Measurements from ENCODE around the gene CHST11.

- TF ChIP-seq, protein P1, sequence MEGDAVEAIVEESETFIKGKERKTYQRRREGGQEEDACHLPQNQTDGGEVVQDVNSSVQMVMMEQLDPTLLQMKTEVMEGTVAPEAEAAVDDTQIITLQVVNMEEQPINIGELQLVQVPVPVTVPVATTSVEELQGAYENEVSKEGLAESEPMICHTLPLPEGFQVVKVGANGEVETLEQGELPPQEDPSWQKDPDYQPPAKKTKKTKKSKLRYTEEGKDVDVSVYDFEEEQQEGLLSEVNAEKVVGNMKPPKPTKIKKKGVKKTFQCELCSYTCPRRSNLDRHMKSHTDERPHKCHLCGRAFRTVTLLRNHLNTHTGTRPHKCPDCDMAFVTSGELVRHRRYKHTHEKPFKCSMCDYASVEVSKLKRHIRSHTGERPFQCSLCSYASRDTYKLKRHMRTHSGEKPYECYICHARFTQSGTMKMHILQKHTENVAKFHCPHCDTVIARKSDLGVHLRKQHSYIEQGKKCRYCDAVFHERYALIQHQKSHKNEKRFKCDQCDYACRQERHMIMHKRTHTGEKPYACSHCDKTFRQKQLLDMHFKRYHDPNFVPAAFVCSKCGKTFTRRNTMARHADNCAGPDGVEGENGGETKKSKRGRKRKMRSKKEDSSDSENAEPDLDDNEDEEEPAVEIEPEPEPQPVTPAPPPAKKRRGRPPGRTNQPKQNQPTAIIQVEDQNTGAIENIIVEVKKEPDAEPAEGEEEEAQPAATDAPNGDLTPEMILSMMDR (conservative IDR thresholded peaks at IDR 0.05 in 1 of 2, IDR thresholded peaks at IDR 0.05 in 1 of 2; ENCODE audit: extremely low read depth in 1 of 2, insufficient read depth in 1 of 2, low read depth in 1 of 2, low read length in 2 of 2) = no peak
- no peak for TF ChIP-seq EZH2 (IDR thresholded peaks at IDR 0.05; ENCODE audit: borderline replicate concordance, low read length)
Observed at GRCh38 chr12:104460973-104461698, 4.4 kb downstream of the CHST11 start.
